Measurements from ENCODE around the gene SLITRK5. TPM values are rescaled to one million over a fixed set of nuclear protein-coding genes. Genes with fewer than 3 reads are reported as not detected.

The SLITRK5 gene
- 1.8 TPM for polyA plus RNA-seq (2013, experiment 1 of 2)
- 2.5 TPM for polyA plus RNA-seq (2013, experiment 2 of 2)

DNA sequence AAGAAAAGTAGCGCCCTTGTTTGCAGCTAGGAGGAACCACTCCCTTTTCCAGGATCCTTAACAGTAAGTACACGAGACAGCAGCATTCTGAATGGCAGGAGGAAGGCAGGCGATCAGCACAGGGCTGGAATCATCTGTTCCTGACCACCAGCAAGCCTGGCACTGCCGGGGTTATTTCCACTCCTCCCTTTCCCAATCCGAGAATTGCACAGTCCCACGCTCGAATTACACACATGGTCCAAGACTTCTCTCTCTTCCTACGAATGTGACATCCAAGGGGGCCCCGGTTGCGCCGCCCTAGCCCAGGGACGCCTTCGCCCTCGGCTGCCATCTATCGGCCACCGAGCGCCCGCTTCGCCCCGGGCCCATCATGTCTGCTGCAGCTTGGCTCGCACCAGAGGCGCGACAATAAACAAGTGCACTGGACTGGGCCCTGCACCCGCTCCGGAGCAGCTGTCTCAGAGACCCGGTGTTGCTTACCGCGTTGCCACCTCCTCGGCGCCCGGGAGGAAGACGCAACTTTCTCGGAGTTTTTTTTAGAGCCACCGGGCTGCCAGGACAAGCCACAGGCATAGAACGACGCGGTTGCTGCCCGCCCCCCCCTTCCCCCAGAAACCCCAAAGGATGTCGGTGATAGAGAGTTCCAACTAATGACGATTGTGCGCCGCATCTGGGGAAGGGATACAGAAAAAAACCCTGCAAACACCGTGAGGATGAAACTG lies at the start of gene SLITRK5:
TSS of gene SLITRK5 (plus strand) at position 341 of the 722 bp plus-strand sequence. CDS start 4,018 bp downstream, outside the sequence.
- Histone ChIP-seq H3K27ac (ENCODE audit: low read depth, low read length) (no peak within 1 kb of the TSS), H3K9ac (ENCODE audit: low read depth, low read length) (0 out of 2 replicates have a peak within 1 kb of the TSS, but pooled peaks have one; percentile 32), H3K36me3 (ENCODE audit: insufficient read depth, low read length) (no peaks in the 10 kb centered on the region), H3K4me1 (ENCODE audit: insufficient read depth, low read length) (peaks cover 5% of the 10 kb centered on the region; the same call in 1 of the 2 replicates), H3K4me3 (ENCODE audit: low read length) (peak within 1 kb of the TSS; percentile 58), H3K9me3 (ENCODE audit: insufficient read depth, low read depth, low read length) (no peaks in the 10 kb centered on the region), H3K27me3 (ENCODE audit: insufficient read depth, low read length) (peaks cover 53% of the 10 kb centered on the region)
- under 1% methylated on average over 43 of the region's 43 CpGs for WGBS

- Histone ChIP-seq H3K27ac (ENCODE audit: low read depth, low read length) (no peak overlapping the region), H3K9me3 (ENCODE audit: insufficient read depth, low read depth, low read length) (no peaks in the 10 kb centered on the region), H3K27me3 (ENCODE audit: insufficient read depth, low read length) (no peaks in the 10 kb centered on the region), H3K9ac (ENCODE audit: low read depth, low read length) (no peak overlapping the region), H3K36me3 (ENCODE audit: insufficient read depth, low read length) (no peaks in the 10 kb centered on the region), H3K4me1 (ENCODE audit: insufficient read depth, low read length) (no peaks in the 10 kb centered on the region), H3K4me3 (ENCODE audit: low read length) (no peak overlapping the region)
- 88% methylated on average over 1 of the region's 1 CpG for WGBS
Measured at GRCh38 chr13:87622971-87623370, 48.2 kb upstream of the SLITRK5 start.

DNA sequence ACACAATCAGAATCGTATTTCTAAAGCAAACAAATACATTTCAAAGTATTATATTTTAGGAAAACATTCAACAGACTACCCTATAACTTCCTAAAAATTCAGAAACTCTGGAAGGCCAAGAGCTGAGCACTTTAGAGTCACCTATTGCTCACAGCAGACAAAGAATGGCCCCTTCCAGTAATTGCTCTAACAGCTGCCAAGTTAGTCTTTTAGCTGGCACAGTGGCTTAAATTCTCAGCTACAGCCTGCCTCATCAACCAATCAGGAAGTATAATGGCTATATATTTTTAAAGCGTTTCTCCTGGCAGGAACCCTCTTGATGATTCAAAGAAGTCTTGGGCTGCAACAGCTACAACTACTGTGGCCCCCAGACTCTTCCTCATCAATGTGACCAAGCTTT lies 14.9 kb upstream of the SLITRK5 start:
- Histone ChIP-seq H3K27ac (ENCODE audit: low read depth, low read length) (no peak overlapping the region), H3K9me3 (ENCODE audit: insufficient read depth, low read depth, low read length) (no peaks in the 10 kb centered on the region), H3K4me3 (ENCODE audit: low read length) (no peak overlapping the region), H3K27me3 (ENCODE audit: insufficient read depth, low read length) (no peaks in the 10 kb centered on the region), H3K9ac (ENCODE audit: low read depth, low read length) (no peak overlapping the region), H3K36me3 (ENCODE audit: insufficient read depth, low read length) (no peaks in the 10 kb centered on the region), H3K4me1 (ENCODE audit: insufficient read depth, low read length) (no peaks in the 10 kb centered on the region)
- 55% methylated on average over 2 of the region's 2 CpGs for WGBS

DNA sequence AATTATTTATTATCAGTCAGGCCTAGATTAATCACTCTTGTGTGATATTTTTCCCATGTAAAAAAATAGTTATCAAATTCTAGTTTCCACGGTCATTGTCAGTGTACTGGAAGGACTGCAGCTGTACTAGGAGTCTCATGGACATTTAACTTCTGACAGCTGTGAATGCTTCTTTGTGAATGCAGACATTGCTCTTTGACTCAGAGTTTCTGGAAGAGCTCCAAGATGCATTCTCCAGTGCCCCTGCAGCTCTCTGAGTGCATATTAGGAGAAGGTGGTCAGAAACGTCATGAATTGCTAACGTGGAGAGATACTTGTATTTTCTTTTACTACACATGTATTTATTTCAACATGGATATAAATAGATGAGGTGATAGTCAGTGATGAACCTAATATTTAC lies 9.7 kb upstream of the SLITRK5 start:
- Histone ChIP-seq H3K4me3 (ENCODE audit: low read length) (no peak overlapping the region), H3K9ac (ENCODE audit: low read depth, low read length) (no peak overlapping the region), H3K27me3 (ENCODE audit: insufficient read depth, low read length) (no peaks in the 10 kb centered on the region), H3K4me1 (ENCODE audit: insufficient read depth, low read length) (peaks cover 6% of the 10 kb centered on the region; the same call in 1 of the 2 replicates), H3K36me3 (ENCODE audit: insufficient read depth, low read length) (no peaks in the 10 kb centered on the region), H3K27ac (ENCODE audit: low read depth, low read length) (no peak overlapping the region), H3K9me3 (ENCODE audit: insufficient read depth, low read depth, low read length) (no peaks in the 10 kb centered on the region)
- 92% methylated on average over 1 of the region's 3 CpGs for WGBS

GRCh38 chr13:87666831-87667230 lies 4.3 kb upstream of the SLITRK5 start:
- no peaks in the 10 kb centered on the region for H3K36me3 ChIP-seq (ENCODE audit: insufficient read depth, low read length)
- no peak overlapping the region for H3K9ac ChIP-seq (ENCODE audit: low read depth, low read length)
- peaks cover 6% of the 10 kb centered on the region for H3K4me1 ChIP-seq (ENCODE audit: insufficient read depth, low read length)
- H3K27ac ChIP-seq (ENCODE audit: low read depth, low read length) = no peak overlapping the region
- no peak overlapping the region for H3K4me3 ChIP-seq (ENCODE audit: low read length)
- 67% methylated on average over 1 of the region's 1 CpG for WGBS
- no peaks in the 10 kb centered on the region for H3K9me3 ChIP-seq (ENCODE audit: insufficient read depth, low read depth, low read length)
- H3K27me3 ChIP-seq (ENCODE audit: insufficient read depth, low read length) = peaks cover 12% of the 10 kb centered on the region

DNA sequence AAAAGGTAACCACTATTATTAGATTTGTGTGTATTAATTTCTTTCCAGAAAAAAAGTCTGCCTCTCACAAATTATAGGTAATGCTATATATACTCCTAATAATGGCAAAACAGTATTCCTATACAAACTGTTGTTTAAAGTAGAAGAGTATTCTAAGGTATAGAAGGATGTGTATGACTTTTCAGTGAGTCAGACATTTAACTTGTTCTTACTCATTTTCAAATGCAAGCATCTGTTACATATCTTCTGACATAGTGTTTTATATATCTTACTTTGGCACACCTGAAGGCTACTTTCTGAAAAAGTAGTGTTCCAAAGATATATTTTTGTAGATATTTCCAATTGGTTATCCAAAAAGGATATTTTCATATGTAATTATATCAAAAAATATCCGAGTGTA lies 3.5 kb upstream of the SLITRK5 start:
- Histone ChIP-seq H3K27me3 (ENCODE audit: insufficient read depth, low read length) (peaks cover 19% of the 10 kb centered on the region), H3K9me3 (ENCODE audit: insufficient read depth, low read depth, low read length) (no peaks in the 10 kb centered on the region), H3K4me3 (ENCODE audit: low read length) (no peak overlapping the region), H3K27ac (ENCODE audit: low read depth, low read length) (no peak overlapping the region), H3K9ac (ENCODE audit: low read depth, low read length) (no peak overlapping the region), H3K4me1 (ENCODE audit: insufficient read depth, low read length) (peaks cover 6% of the 10 kb centered on the region), H3K36me3 (ENCODE audit: insufficient read depth, low read length) (no peaks in the 10 kb centered on the region)
- WGBS = 100% methylated on average over 1 of the region's 1 CpG

DNA sequence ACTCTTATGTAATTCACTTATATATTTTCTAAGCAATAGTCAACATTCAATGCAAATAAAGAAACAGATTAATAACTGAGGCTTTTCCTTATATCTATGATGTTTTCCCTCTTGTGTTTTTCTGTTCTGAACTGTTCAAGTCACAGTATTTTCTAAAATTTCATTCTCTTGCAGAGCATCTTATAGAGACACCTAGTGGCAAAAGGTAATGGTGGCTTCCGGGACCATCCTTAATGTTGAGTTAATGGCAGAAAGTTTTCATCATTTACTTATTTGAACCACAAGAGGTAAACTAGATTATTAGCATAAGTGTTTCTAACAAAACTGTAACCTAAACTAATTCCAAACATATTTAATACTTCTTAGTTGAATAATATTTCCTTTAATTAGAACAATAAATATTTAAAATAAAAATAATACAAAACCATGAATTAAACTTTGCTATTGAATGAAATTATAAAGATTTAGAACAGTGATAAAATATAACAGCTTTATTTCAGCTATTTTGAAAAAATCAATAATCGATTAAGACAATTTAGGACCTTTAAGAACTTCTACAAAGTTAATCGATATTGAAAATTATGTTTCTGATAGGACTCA lies 1.7 kb upstream of the SLITRK5 start:
- Histone ChIP-seq H3K9me3 (ENCODE audit: insufficient read depth, low read depth, low read length) (no peaks in the 10 kb centered on the region), H3K36me3 (ENCODE audit: insufficient read depth, low read length) (no peaks in the 10 kb centered on the region), H3K4me3 (ENCODE audit: low read length) (no peak overlapping the region), H3K4me1 (ENCODE audit: insufficient read depth, low read length) (peaks cover 6% of the 10 kb centered on the region), H3K27ac (ENCODE audit: low read depth, low read length) (no peak overlapping the region), H3K9ac (ENCODE audit: low read depth, low read length) (no peak overlapping the region), H3K27me3 (ENCODE audit: insufficient read depth, low read length) (peaks cover 36% of the 10 kb centered on the region)
- no CpG with 5 or more reads among the region's 3 CpGs for WGBS

- Histone ChIP-seq H3K36me3 (ENCODE audit: insufficient read depth, low read length) (no peaks in the 10 kb centered on the region), H3K27me3 (ENCODE audit: insufficient read depth, low read length) (peaks cover 61% of the 10 kb centered on the region), H3K9ac (ENCODE audit: low read depth, low read length) (0 out of 2 replicates have a peak overlapping the region, but pooled peaks have one; percentile 32), H3K4me3 (ENCODE audit: low read length) (peak overlapping the region; percentile 58), H3K9me3 (ENCODE audit: insufficient read depth, low read depth, low read length) (no peaks in the 10 kb centered on the region), H3K27ac (ENCODE audit: low read depth, low read length) (no peak overlapping the region), H3K4me1 (ENCODE audit: insufficient read depth, low read length) (peaks cover 5% of the 10 kb centered on the region; the same call in 1 of the 2 replicates)
- under 1% methylated on average over 80 of the region's 89 CpGs for WGBS
Measured at GRCh38 chr13:87671753-87672605, 808 bp downstream of the SLITRK5 start.

DNA sequence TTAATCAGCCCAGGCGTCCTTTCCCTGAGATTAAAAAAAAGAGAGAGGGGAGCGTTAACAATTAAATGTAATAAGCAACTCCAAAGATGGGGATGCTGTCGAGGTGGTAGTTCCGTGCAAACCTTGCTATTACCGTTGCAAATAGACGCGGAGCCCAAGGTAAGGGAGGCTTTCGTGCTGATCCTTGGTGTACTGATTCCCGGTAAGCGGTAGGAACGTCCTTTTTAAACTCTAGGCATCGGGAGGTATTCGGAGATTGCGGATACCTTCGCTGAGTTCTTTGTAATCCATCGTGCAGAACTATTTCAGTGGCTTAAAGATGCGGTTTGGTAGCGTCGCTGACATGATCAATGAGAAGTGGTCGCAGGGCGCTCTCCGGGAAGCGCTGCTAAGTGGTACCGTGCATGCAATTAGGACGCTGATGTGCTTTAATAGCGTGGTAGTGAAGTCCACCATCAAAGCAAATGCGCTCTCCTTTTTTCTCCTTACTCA lies 3.1 kb downstream of the SLITRK5 start:
- no peak overlapping the region for H3K27ac ChIP-seq (ENCODE audit: low read depth, low read length)
- peaks cover 84% of the 10 kb centered on the region for H3K27me3 ChIP-seq (ENCODE audit: insufficient read depth, low read length)
- peaks cover 8% of the 10 kb centered on the region; the same call in 1 of the 2 replicates for H3K4me1 ChIP-seq (ENCODE audit: insufficient read depth, low read length)
- no peaks in the 10 kb centered on the region for H3K9me3 ChIP-seq (ENCODE audit: insufficient read depth, low read depth, low read length)
- H3K4me3 ChIP-seq (ENCODE audit: low read length) = peak overlapping the region; percentile 58
- H3K9ac ChIP-seq (ENCODE audit: low read depth, low read length) = no peak overlapping the region
- no peaks in the 10 kb centered on the region for H3K36me3 ChIP-seq (ENCODE audit: insufficient read depth, low read length)
- WGBS = under 1% methylated on average over 27 of the region's 27 CpGs

DNA sequence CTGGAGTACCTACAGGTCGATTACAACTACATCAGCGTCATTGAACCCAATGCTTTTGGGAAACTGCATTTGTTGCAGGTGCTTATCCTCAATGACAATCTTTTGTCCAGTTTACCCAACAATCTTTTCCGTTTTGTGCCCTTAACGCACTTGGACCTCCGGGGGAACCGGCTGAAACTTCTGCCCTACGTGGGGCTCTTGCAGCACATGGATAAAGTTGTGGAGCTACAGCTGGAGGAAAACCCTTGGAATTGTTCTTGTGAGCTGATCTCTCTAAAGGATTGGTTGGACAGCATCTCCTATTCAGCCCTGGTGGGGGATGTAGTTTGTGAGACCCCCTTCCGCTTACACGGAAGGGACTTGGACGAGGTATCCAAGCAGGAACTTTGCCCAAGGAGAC lies 4.7 kb downstream of the SLITRK5 start:
- peaks cover 85% of the 10 kb centered on the region for H3K27me3 ChIP-seq (ENCODE audit: insufficient read depth, low read length)
- no peaks in the 10 kb centered on the region for H3K36me3 ChIP-seq (ENCODE audit: insufficient read depth, low read length)
- no peaks in the 10 kb centered on the region for H3K9me3 ChIP-seq (ENCODE audit: insufficient read depth, low read depth, low read length)
- no peak overlapping the region for H3K4me3 ChIP-seq (ENCODE audit: low read length)
- H3K27ac ChIP-seq (ENCODE audit: low read depth, low read length) = no peak overlapping the region
- H3K4me1 ChIP-seq (ENCODE audit: insufficient read depth, low read length) = peaks cover 8% of the 10 kb centered on the region; the same call in 1 of the 2 replicates
- no peak overlapping the region for H3K9ac ChIP-seq (ENCODE audit: low read depth, low read length)
- WGBS = 90% methylated on average over 10 of the region's 10 CpGs
